Measurements from ENCODE around the gene OR4F6.

Gene OR4F6

GRCh38 chr15:101795455-101795854 lies 7.9 kb upstream of the OR4F6 start:
- Histone ChIP-seq H3K9ac (ENCODE audit: low read length) (no peak overlapping the region), H3K9me2 (replicated peaks; ENCODE audit: insufficient read depth, low read length) (no peaks in the 10 kb centered on the region), H3K79me2 (ENCODE audit: low read length) (no peaks in the 10 kb centered on the region), H3K9me3 (replicated peaks; ENCODE audit: insufficient read depth, low read length) (no peaks in the 10 kb centered on the region), H3K4me3 (ENCODE audit: low read length) (no peak overlapping the region), H3K27me3 (replicated peaks; ENCODE audit: insufficient read depth, low read length) (no peaks in the 10 kb centered on the region), H3F3A (ENCODE audit: insufficient read depth, low read length) (no peaks in the 10 kb centered on the region), H4K20me1 (ENCODE audit: insufficient read depth, low read length) (no peaks in the 10 kb centered on the region), H3K4me1 (ENCODE audit: low read length) (no peaks in the 10 kb centered on the region), H3K27ac (ENCODE audit: low read length) (no peak overlapping the region), H2AFZ (ENCODE audit: low read length) (no peak overlapping the region), H3K36me3 (replicated peaks; ENCODE audit: insufficient read depth, low read length) (no peaks in the 10 kb centered on the region), H3K4me2 (ENCODE audit: low read depth, low read length) (no peak overlapping the region)
- no peak for DNase-seq
- TF ChIP-seq EZH2phosphoT487 (IDR thresholded peaks at IDR 0.05; ENCODE audit: low read length): no peak
- no peak for TF ChIP-seq EZH2 (optimal IDR thresholded peaks at IDR 0.05; ENCODE audit: low read depth, low read length)
- TF ChIP-seq CTCF (IDR thresholded peaks at IDR 0.05; ENCODE audit: low read length): no peak

- Histone ChIP-seq H3K27ac (ENCODE audit: low read length) (no peak overlapping the region), H3K9me2 (replicated peaks; ENCODE audit: insufficient read depth, low read length) (no peaks in the 10 kb centered on the region), H3K4me2 (ENCODE audit: low read depth, low read length) (no peak overlapping the region), H3K4me3 (ENCODE audit: low read length) (no peak overlapping the region), H3K79me2 (ENCODE audit: low read length) (no peaks in the 10 kb centered on the region), H3K9ac (ENCODE audit: low read length) (no peak overlapping the region), H3K36me3 (replicated peaks; ENCODE audit: insufficient read depth, low read length) (no peaks in the 10 kb centered on the region), H2AFZ (ENCODE audit: low read length) (no peak overlapping the region), H3K9me3 (replicated peaks; ENCODE audit: insufficient read depth, low read length) (no peaks in the 10 kb centered on the region), H4K20me1 (ENCODE audit: insufficient read depth, low read length) (no peaks in the 10 kb centered on the region), H3K4me1 (ENCODE audit: low read length) (no peaks in the 10 kb centered on the region), H3K27me3 (replicated peaks; ENCODE audit: insufficient read depth, low read length) (no peaks in the 10 kb centered on the region), H3F3A (ENCODE audit: insufficient read depth, low read length) (no peaks in the 10 kb centered on the region)
- DNase-seq: no peak
- TF ChIP-seq EZH2phosphoT487 (IDR thresholded peaks at IDR 0.05; ENCODE audit: low read length) (no peak), CTCF (IDR thresholded peaks at IDR 0.05; ENCODE audit: low read length) (no peak), EZH2 (optimal IDR thresholded peaks at IDR 0.05; ENCODE audit: low read depth, low read length) (no peak)
Measured at GRCh38 chr15:101799665-101800064, 3.6 kb upstream of the OR4F6 start.

- no peaks in the 10 kb centered on the region for H3K79me2 ChIP-seq (ENCODE audit: low read length)
- TF ChIP-seq CTCF (IDR thresholded peaks at IDR 0.05; ENCODE audit: low read length) (no peak), EZH2phosphoT487 (IDR thresholded peaks at IDR 0.05; ENCODE audit: low read length) (no peak), EZH2 (optimal IDR thresholded peaks at IDR 0.05; ENCODE audit: low read depth, low read length) (no peak)
- H3K4me2 ChIP-seq (ENCODE audit: low read depth, low read length): no peak overlapping the region
- H3K27ac ChIP-seq (ENCODE audit: low read length): no peak overlapping the region
- no peaks in the 10 kb centered on the region for H3F3A ChIP-seq (ENCODE audit: insufficient read depth, low read length)
- H3K4me3 ChIP-seq (ENCODE audit: low read length): no peak overlapping the region
- no peak overlapping the region for H2AFZ ChIP-seq (ENCODE audit: low read length)
- H3K36me3 ChIP-seq (replicated peaks; ENCODE audit: insufficient read depth, low read length): no peaks in the 10 kb centered on the region
- H3K9ac ChIP-seq (ENCODE audit: low read length): no peak overlapping the region
- no peaks in the 10 kb centered on the region for H3K4me1 ChIP-seq (ENCODE audit: low read length)
- no peaks in the 10 kb centered on the region for H3K27me3 ChIP-seq (replicated peaks; ENCODE audit: insufficient read depth, low read length)
- H3K9me3 ChIP-seq (replicated peaks; ENCODE audit: insufficient read depth, low read length): no peaks in the 10 kb centered on the region
- no peaks in the 10 kb centered on the region for H4K20me1 ChIP-seq (ENCODE audit: insufficient read depth, low read length)
- no peak for DNase-seq
- H3K9me2 ChIP-seq (replicated peaks; ENCODE audit: insufficient read depth, low read length): no peaks in the 10 kb centered on the region
Measured at GRCh38 chr15:101801048-101801447, 2.3 kb upstream of the OR4F6 start.
